NB4 (cell line): ENCODE measurements around the gene DNAJC1.

Experiments
- CTCF ChIP-seq: IDR thresholded peaks from one replicate; pipeline ENCODE4 v1.5.1; 2012; ENCODE audit warnings: low read depth, low read length
- POLR2A ChIP-seq: IDR thresholded peaks from 2 replicates; pipeline ENCODE4 v1.6.1; 2011; ENCODE audit warnings: mild to moderate bottlenecking; ENCODE audit not compliant: insufficient read length; ENCODE audit errors: extremely low read depth

DNA sequence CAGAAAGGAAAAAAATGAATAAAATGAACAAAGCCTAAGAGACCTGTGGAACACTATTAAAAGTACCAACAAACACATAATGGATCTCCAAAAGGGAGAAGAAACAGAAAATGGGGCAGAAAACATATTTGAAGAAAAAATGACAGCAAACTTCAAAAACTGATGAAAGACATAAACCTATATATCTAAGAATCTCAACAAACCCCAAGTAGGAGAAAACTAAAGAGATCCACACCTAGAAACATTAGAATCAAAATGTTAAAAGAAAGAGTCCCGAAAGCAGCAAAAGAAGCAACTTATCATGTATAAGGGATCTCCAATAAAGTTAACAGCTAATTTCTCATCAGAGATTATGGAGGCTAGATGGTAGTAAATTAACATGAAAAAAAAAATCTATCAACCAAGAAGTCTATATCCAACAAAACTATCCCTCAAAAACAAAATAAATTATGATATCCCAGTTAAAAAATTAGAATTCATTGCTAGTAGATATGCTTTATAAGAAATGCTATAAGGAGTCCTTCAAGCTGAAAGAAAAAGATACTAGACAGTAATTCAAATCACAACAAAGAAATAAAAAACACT lies 68.0 kb downstream of the DNAJC1 start:
- TF ChIP-seq CTCF (no peak), POLR2A (no peak)
